Right ventricle myocardium inferior (tissue), 1 donor: ENCODE results near the gene KLHL25. TPM values are rescaled to one million over a fixed set of nuclear protein-coding genes. Genes with fewer than 3 reads are reported as not detected.
A peak's percentile ranks its signal among the peaks of the same experiment; 100 is the strongest.

ENCODE experiments used
- ATAC-seq: fragments of 200-7000 bp; cut with Tn5 transposase; one replicate; pipeline ENCODE4 v1.9.1; 2020; ENCODE audit warnings: mild to moderate bottlenecking, moderate library complexity
- DNase-seq: peaks from one replicate; pipeline ENCODE4 v3.0.0; 2021; ENCODE audit errors: missing footprints
- intact Hi-C: fragments of 100-400 bp; cut with DNase I; formaldehyde crosslinking; loops from one replicate; pipeline ENCODE4 v1.11.0; 2022
- total RNA-seq: library from RNA; stranded (reverse); fragmentation: NEBNext Ultra II Directional; extraction: Animal tissue kit (Norgen Biotek cat#: 25700); gene quantifications from one replicate; pipeline ENCODE4 v1.2.1, GENCODE V29; 2021
- donor health status: DM: no; HTN: yes; CAD: no; lungs with severe emphysema.

The KLHL25 gene
- total RNA-seq, 1 donor from 2014 or later, result 4.5 TPM

DNA sequence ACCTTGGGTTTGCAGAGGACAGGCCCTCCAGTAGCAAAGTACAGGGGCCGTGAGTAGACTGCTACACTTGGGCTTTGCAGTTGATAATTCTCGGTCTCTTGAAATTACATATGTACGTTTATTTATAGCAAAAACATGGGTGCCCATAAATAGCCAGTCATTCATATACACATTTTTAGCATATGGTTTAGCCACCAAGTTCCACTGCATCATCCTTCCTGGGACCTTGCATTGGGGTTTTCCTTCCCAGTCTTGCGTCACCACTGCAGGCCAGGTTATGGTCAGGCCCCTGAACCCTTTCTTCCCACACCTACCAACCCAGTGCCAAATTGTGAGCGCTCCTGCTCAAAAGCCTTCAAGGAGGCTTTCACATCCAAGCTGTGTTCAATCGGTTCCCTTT lies 12.7 kb downstream of the KLHL25 start:
- DNase-seq (no peak), ATAC-seq (no peak)
- intact Hi-C loops, result no loop called here

DNA sequence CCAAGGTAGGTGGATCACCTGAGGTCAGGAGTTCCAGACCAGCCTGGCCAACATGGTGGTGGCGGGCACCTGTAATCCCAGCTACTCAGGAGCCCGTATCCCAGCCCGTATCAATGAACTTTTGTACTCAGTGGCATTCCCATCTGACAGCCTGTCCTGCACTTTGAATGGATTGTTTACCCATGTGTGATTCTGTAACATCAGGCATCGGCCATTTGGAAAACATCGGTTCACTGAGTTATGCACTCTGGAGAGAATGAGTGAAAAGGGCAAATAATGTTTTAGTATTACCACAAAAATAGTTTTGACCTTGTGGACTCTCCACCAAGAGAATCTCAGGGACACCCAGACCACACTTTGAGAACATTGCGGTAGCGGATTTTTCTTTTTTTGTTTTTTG lies 13.6 kb downstream of the KLHL25 start:
- ATAC-seq, result no peak
- no peak for DNase-seq
- intact Hi-C loops, result no loop called here

DNA sequence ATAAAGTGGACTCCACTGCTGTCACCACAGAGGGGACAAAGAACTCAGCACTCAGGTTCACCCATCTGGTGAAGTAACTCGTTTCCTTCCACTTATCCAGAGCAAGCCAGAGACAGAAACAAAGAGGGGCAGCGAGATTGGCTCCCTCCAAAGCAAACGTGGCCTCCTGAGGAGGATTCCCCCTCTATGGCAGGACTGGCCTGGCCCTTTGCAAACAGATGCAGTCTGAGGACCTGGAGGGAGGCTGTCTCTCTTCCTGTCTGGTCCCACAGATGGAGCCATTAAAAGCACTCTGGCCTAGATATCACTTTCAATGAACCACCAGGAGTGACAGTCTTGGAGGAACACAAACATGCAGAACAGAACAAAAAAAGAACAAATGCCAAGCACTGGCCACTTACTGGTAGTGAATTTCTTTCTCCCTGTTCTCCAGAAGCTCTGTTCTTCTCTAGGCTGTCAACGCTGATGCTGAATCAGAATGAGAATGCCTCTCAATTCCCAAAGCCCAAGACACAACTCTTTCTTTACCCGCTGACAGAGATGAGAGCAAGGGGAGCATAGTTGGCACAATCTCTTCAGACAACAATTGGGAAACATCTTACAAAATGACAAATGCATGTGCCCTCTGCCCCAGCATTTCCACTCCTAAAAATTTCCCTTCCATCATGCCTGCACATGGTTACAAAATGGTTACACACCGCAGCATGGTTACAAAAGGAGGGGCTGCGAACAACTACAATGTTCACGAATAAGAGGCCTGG lies 14.3 kb downstream of the KLHL25 start:
- intact Hi-C loops, result no loop called here
- DNase-seq, result peak; percentile 30
- ATAC-seq, result no peak

DNA sequence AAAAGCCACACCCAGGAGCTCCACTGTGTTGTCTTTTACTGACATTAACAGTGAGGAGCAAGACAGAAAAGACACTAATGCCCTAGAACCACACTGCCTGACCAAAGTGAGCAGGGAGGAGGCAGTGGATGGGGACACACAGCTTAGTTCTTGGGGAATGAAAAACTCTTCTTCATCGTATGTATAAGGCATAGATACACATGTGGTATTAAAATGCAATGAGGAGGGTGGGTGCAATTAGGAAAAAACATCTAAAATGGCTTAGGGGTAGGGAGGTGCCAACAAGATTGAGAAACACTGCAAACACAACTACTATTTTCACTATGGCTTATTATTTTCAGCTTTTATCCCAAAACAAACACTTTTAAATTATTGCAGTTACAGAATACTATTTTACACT lies 15.5 kb downstream of the KLHL25 start:
- DNase-seq (no peak), ATAC-seq (no peak)
- intact Hi-C loops, result no loop called here

DNA sequence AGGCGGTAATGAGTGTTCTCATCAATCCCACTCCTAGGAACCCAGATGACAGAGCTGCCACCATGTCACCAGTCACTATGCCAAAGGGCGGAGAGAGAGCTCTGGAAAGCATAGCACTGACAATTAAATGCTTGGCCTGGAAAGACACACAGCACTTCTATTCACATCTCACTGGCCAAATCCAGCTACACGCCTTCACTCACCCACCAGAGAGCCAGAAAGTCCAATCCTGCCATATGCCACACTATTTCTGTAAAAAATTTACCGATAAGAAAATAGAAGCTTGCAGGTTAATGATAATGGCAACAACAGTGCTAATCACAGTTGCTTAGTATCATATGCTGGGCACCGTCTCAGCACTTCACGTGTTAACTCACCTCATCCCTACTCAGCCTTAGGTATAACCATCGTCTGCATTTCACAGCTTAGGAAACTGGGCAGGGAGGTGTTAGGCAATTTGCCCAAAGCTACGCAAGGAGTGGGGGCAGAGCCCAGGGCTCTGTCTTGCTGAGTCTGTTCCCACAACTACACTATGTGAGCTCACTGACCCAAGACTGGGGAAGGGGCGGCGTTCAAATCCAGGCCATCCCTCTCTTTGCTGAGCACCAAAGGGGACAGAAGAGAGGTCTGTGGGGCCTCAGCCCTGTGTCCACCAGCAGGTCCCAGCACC lies 16.5 kb downstream of the KLHL25 start:
- DNase-seq (peak; percentile 27), ATAC-seq (peak; percentile 87)
- intact Hi-C loops, result no loop called here

DNA sequence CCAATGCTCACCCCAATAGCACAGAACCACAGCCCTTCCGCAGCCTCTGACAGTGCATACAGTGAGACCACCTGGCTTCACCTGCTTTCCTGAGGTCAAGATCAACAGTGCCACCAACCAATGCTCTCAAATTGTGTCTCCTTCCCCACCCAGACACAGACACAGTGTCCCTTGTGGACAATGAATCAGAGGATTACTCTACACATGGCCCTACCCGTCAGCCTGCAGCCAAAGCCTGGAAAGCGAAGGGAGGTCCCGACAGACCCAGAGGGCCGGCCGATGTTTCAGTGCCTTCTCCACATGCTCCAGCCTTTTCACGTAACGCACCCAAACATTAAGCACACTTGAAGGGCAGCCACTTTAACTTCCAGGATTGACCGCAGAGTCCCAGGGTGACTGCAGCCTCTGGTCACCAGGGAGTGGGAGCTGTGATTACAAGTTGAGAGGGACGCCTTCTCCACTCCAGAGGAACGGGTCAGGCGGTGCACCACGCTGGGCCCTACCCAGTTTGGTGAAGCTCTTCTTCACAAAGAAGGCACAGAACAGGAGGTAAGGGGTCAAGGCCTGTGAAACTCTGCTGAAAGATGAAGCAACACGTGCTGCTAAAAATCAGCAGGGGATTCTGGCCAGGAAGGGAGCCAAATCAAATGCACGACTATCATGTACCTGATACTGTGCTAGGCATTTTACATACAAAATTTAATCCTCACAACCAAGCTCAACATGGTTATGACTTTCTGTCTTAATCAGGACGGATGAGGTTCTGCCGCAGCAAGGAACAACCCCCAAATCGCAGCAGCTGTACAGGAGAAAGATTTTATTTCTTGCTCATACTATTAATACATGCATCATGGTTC lies 17.2 kb downstream of the KLHL25 start:
- intact Hi-C loops, result no loop called here
- DNase-seq, result peak; percentile 50
- peak; percentile 21 for ATAC-seq

DNA sequence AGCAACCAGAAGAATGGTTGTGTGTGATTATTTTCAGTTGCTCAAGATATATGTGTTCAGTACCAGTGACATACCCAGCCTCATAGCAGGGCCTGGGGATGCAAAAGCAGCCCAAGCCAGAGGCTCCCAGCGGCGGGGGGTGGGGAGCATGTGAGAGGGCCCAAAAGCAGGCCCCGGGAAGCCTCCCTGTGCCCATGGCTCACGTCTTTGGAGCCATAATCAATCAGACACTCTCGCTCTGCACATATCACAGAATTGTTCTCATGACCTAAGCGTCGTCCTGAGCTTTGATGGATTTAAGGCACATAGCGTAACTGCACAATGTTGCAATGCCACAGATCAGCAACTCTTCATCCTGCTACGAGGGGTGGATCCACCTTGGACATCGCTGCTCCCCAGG lies 20.8 kb downstream of the KLHL25 start:
- DNase-seq (peak; percentile 55), ATAC-seq (no peak)
- intact Hi-C loops, result no loop called here

DNA sequence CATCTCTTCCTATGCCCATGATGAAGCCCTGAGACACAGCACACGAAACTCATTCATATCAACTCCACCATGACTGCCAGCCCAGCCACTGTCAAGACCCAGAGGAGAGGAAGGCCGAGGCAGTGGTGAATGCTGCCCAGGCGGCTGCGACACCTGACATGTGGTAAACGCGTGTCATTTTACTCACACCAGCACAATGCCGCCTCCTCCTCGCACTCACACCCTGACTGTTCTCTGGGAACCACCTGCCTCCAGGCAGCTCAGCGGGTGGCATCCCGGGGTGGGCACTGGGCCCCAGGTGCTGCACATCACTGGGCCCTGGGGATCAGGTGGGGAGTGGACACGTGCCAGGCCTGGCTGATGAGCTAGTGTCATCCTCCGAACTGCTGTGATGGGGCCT lies 21.5 kb downstream of the KLHL25 start:
- ATAC-seq (no peak), DNase-seq (peak; percentile 62)
- intact Hi-C loops, result no loop called here

DNA sequence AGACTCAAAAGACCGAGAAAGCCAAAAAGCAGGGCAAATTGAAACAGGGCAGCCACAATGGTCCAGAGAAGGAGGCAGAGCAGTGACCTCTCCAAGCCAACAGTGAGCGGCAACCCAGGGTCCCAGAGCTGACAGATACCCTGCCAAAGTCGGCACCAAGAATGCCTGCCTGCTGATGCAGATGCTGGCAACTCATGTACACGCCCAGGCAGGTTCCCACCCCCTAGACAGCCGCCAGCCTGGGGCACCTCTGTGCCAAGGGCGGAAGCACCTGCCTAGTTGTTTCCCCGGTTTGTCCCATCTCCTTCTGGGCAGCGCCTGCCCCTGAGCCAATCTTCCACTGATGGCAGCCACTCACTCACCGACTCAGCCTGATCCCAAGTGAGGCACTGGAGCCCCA lies 22.1 kb downstream of the KLHL25 start:
- intact Hi-C loops, result no loop called here
- DNase-seq (peak; percentile 57), ATAC-seq (peak; percentile 21)

DNA sequence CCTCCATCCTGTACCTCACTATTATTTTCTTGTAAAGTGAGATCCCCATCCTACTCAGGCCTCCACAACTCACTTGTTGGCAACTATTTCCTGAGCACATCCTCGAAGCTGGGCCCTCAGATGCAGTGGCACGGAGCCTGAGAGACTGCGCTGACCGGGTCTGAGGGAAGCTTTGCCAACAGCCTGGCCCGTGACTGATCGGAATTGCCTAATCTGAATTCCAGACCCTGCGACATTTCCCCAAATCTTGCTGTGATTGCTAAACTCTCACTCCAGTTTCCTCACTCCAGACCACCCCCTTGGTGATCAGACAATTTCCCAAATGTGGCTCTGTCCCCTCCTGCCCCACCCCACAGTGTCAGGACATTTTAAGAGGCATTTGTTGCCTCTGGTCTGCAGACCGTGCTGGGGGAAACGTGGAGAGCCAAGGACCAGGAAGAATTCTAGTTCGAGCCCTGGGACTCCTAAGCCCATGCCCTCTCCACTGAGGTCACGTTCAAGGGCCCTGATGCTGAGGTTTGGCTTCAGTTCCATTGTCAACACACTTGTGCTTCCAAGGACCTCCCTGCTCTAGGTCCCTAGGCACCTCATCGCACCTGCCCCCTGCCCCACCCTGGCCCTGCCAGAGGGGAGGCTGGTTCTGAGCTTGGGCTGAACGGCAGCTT lies 22.8 kb downstream of the KLHL25 start:
- intact Hi-C loops, result no loop called here
- DNase-seq (peak; percentile 80), ATAC-seq (peak; percentile 69)

DNA sequence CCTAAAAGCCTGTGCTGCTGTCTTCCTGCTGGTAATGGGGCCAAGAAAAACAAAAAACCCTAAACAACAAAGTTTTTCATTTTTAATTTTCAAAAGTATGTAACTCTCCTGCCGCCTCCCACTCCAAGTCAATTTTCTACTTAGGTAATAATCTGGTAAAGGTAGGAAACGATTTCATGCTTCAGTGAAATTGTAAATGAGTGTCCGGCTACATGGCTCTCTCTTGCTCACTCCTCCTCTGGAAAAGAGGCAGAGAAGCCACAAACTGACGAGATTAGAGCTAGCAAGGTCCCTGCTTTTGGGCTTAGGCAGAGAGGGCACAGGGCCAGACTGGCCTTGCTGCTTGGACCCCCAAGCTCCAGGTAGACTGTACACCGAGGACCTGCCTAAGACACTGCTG lies 23.5 kb downstream of the KLHL25 start:
- intact Hi-C loops, result no loop called here
- DNase-seq (no peak), ATAC-seq (no peak)

DNA sequence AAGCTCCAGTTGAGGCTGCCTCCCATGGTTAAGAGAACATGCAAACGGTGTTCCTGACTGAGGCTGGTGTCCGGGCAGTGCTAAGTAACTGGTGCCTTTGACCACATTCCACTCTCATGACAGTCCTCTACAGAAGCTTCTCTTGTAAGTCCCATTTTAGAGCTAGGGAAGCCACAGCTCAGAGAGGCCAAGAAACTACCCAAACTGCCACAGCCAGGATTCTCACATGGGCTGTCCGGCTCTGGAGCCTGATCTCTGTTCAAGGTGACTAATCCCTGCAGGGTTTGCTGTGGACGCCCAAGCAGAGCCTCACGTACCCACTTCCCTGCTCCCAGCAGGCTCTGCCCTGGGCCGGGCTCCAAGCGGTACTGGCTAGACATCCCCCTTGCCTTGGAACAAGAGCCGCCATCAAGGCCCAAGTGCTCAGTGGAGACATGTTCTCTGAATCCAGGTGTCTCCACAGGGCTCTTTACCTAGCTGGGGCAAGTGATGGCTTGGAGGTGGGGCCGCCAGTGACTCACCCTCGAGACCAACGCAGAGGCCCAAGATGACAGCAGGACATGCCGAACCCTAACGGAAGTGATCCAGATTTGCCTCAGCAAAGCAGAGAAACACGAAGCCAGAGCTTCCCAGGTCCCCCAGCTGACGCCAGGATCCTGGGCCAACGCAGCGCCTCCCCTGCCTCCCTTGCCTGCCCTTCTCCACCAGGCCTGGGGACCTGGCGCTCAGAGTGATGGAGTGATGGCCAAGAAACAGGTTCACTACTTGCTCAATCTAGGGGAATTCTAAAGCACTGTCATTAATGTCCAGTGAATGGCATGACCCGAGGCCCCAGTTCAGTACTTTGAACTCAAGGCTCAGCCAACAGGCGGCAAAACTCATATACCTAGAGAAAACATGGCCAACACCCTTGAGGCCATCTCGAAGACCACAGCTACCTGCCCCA lies 24.4 kb downstream of the KLHL25 start:
- ATAC-seq (no peak), DNase-seq (no peak)
- intact Hi-C loops, result no loop called here

DNA sequence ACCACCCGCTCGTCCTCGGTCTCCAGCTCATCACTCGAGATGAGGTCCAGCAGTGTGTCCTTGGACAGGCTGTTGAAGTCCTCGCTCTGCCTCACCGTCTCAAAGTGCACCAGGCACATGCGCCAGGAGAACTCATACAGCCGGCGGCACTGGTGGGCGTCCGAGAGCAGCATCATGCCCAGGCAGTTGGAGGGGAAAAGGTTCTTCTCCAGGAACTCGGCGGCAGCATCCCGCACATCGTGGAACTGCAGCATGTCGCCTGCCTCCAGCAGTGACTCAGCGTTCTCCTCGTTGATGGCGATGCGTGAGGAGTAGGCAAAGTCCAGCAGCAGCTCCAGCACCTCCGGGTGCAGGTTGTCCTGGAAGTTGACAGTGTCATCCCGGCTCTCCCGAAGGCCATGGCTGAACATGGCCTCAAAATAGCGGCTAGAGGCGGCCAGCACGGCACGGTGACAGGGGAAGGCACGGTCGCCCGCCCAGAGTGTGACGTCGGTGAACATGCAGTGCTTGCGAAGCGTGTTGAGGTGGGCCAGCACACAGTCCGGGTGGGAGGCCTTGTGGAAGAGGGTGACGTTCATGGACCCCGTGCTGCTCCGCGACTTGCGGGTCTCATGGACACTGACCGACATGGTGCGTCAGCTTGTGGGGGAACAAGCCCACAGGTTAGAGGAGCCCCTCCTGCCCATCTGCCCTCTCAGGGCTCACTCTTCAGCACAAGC lies 25.4 kb downstream of the KLHL25 start:
- intact Hi-C loops, result no loop called here
- ATAC-seq (no peak), DNase-seq (peak; percentile 45)

DNA sequence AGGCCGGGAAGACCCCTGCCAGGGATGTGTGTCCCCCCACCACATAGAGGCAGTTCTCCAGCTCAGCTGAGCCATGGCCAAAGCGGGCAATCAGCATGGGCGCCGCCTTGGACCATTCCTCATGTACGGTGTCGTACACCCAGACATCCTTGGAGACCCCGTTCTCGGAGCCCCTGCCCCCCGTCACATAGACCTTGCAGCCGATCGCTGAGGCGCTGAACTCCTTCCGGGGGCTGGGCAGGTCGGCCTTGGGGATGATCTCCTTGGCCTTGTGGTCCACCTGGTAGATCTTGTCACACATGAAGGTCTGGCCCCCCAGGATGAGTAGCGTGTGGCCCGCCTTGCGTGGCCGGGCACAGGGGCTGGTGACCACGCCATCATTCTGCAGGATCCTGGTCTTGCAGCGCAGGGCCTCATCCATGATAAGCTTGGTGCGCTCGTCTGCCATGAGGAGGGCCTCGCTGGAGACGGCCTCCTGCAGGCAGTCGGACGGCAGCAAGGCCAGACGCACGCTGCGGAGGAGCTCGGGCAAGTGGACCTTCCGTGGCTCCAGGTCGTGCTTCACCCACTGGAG lies 26.0 kb downstream of the KLHL25 start:
- intact Hi-C loops, result no loop called here
- ATAC-seq (no peak), DNase-seq (peak; percentile 54)

DNA sequence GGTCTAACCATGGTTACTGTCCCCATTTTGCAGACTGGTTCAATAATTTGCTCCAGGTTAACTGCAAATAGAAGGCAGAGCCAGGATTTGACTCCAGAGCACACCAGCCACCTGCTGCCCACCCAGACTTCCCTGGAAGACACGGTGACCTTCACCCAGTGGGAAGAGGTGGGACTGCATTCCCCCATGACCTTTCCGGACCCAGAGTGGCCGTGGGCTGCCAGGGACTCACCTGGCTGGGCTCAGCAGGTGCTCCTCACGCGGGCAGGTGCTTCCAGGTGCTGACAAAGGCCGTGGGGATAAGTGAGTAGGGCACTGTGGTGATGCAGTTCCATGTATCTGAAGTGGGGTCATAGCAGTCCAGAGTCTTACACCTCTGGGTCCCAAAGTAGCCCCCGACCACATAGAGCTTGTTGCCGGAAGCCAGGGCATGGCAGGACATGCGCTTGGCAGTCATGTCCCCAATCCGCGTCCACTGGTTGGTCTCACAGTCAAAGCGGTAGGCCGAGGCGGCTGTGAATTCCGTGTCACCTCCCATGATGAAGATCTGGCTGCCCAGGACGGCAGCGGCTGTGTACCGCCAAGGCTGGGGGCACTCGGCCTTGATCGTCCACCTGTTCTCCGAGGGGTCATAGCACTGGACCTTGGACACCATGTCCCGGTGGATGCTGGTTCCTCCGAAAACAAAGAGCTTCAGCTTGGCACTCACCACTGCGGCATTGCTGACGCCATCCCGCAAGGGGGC lies 26.8 kb downstream of the KLHL25 start:
- no peak for ATAC-seq
- peak; percentile 47 for DNase-seq
- intact Hi-C loops, result no loop called here

DNA sequence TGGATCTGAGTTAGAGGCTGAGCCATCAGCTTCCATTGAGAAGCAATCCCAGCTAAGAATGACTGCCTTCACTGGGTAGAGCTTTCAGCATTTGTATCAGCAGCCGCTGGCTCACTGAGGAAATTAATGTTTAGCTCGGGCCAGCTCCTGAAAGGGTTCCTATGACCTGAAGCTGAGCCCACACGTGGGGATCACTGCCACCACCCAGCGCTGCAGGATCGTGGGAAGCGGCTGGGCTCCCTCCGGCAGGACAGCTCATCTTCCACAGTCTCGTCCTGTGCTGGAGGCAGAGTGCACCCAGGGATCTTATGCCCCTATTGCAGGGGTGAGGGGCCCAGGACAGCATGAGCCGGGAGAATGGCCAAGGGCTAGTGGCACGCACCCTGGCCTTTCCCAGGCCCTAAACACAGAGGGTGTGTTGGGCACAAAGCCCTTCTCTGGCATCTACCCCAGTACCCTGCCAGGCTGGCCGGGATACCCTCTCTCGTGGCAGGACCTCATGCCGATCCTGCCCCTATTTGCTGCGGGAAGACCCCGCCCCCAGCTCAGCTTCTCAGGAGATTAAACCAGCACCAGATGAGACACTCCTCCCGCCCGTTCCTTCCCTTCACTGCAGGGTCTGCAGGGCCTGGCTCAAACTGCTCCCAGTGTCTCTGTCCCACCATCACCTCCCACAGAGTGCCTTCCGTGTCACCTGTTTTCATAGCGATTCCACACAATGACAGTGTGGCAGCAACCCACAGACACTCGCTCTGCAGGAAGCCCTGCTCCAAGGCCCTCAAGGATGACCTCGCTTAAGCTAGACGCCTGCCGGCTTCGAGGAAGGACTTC lies 28.5 kb downstream of the KLHL25 start:
- intact Hi-C loops, result no loop called here

More for the DNA sequence above, 28.5 kb downstream of the KLHL25 start:
- ATAC-seq, result no peak
- peak; percentile 50 for DNase-seq
